K562 (cell line): ENCODE results near the gene ADCY1. TPM values are rescaled to one million over a fixed set of nuclear protein-coding genes. Genes with fewer than 3 reads are reported as not detected.

Experiments used
- ATAC-seq: fragments of 200-7000 bp; cut with Tn5 transposase; 3 replicates; pipeline ENCODE4 v1.9.1; 2020; ENCODE audit warnings: moderate library complexity
- BruUV-seq: library from RNA; stranded (reverse); fragments of 400-500 nt; replicated peaks from 2 replicates; lab custom pipeline; 2021; lab: Mats Ljungman, UMichigan
- CTCF ChIA-PET: fragments of 300-600 bp; formaldehyde crosslinking; extraction: SDS; loops from one replicate; lab custom pipeline; 2021; ENCODE audit warnings: low intra/inter-chr PET ratio; lab: Yijun Ruan, JAX
- POLR2A ChIA-PET: fragments of 300-600, 350-650 bp; sonication (Branson Sonifier 250); formaldehyde crosslinking; extraction: SDS; loops from one replicate; lab custom pipeline; 2021; ENCODE audit warnings: antibody characterized with exemption, inconsistent platforms; lab: Yijun Ruan, JAX
- DNase-seq, 4 experiments: peaks; one replicate each; pipeline versions ENCODE4 v3.0.0 to v3.0.0-alpha.2; 2011 to 2018; ENCODE audit warnings: low spot score in 3 of 4, mixed read lengths in 3 of 4; ENCODE audit errors: extremely low read depth in 1 of 4
- FAIRE-seq: peaks from 2 replicates; lab custom pipeline; 2011; peaks lifted over from hg19 to GRCh38; lab: Jason Lieb, UNC
- H2AFZ ChIP-seq: 2 replicates; pipeline ENCODE4 v1.6.0; 2011; ENCODE audit warnings: low read depth, low read length, control low read depth, inconsistent platforms
- H3K27ac ChIP-seq: fragments of 200-600 bp; 3 replicates; pipeline ENCODE4 v1.8.0; 2011; ENCODE audit warnings: low read depth, mild to moderate bottlenecking, control low read depth, inconsistent platforms, low read length, moderate library complexity, mixed read lengths; ENCODE audit errors: extremely low read depth
- H3K27me3 ChIP-seq, 2 experiments: fragments of 300-600 bp in 1 of 2; 2 replicates in 1 of 2; 3 replicates in 1 of 2; pipeline versions ENCODE4 v1.6.0 to v1.8.0; 2011; ENCODE audit warnings: inconsistent platforms in 2 of 2, low read length in 2 of 2, mild to moderate bottlenecking in 1 of 2, mixed read lengths in 1 of 2, moderate library complexity in 1 of 2; ENCODE audit not compliant: control insufficient read depth in 2 of 2, insufficient read depth in 2 of 2
- H3K36me3 ChIP-seq: fragments of 300-600 bp; 3 replicates; pipeline ENCODE4 v1.8.0; 2011; ENCODE audit warnings: mild to moderate bottlenecking, low read length, inconsistent platforms; ENCODE audit not compliant: control insufficient read depth, insufficient read depth
- H3K4me1 ChIP-seq, 2 experiments: fragments of 200-600 bp in 1 of 2; replicated peaks in 1 of 2; 2 replicates in 1 of 2; 3 replicates in 1 of 2; pipeline versions ENCODE4 v1.5.1 to v1.8.0; 2011; ENCODE audit warnings: inconsistent platforms in 2 of 2, low read length in 2 of 2, mild to moderate bottlenecking in 1 of 2, mixed read lengths in 1 of 2, moderate library complexity in 1 of 2; ENCODE audit not compliant: control insufficient read depth in 2 of 2, insufficient read depth in 2 of 2
- H3K4me2 ChIP-seq: 2 replicates; pipeline ENCODE4 v1.6.1; 2011; ENCODE audit warnings: low read length, control low read depth, inconsistent platforms, mixed read lengths; ENCODE audit not compliant: insufficient read depth
- H3K4me3 ChIP-seq: fragments of 200-600 bp; sonication (generic), shearing (Covaris generic); 2 replicates; pipeline ENCODE4 v1.5.1; 2016; ENCODE audit warnings: control low read depth, inconsistent platforms
- H3K79me2 ChIP-seq: fragments of 200-600 bp; 3 replicates; pipeline ENCODE4 v1.8.0; 2011; ENCODE audit warnings: low read length, inconsistent platforms; ENCODE audit not compliant: control insufficient read depth, insufficient read depth
- H3K9ac ChIP-seq, 2 experiments: 2 replicates each; pipeline versions ENCODE4 v1.6.0 to v1.6.1; 2011; ENCODE audit warnings: low read depth in 2 of 2, low read length in 2 of 2, control low read depth in 1 of 2, inconsistent platforms in 1 of 2, mild to moderate bottlenecking in 1 of 2, mixed read lengths in 1 of 2; ENCODE audit not compliant: insufficient read depth in 1 of 2
- H3K9me1 ChIP-seq: one replicate; pipeline ENCODE4 v1.6.0; 2011; ENCODE audit warnings: inconsistent platforms, mild to moderate bottlenecking, low read length, moderate library complexity; ENCODE audit not compliant: control insufficient read depth, insufficient read depth
- H3K9me3 ChIP-seq: replicated peaks from 2 replicates; pipeline ENCODE4 v1.5.1; 2011; ENCODE audit warnings: low read depth, low read length, inconsistent platforms; ENCODE audit not compliant: control insufficient read depth, insufficient read depth
- H4K20me1 ChIP-seq: replicated peaks from 2 replicates; pipeline ENCODE4 v1.6.1; 2011; ENCODE audit warnings: low read length, inconsistent platforms, mixed read lengths; ENCODE audit not compliant: control insufficient read depth, insufficient read depth
- ASH1L ChIP-seq: fragments of 450-650 bp; IDR thresholded peaks from 2 replicates; pipeline ENCODE4 v1.6.1; 2018; ENCODE audit warnings: borderline replicate concordance, mild to moderate bottlenecking, low read depth; ENCODE audit not compliant: partially characterized antibody
- FIP1L1 ChIP-seq: fragments of 200-400 bp; formaldehyde crosslinking; IDR thresholded peaks from 2 replicates; pipeline ENCODE4 v1.6.1; 2018; ENCODE audit warnings: mild to moderate bottlenecking, low read depth, low read length; ENCODE audit not compliant: poor library complexity, severe bottlenecking
- NFATC3 ChIP-seq: fragments of 450-650 bp; IDR thresholded peaks from 2 replicates; pipeline ENCODE4 v1.6.1; 2017; ENCODE audit warnings: mild to moderate bottlenecking
- RFX1 ChIP-seq: fragments of 450-650 bp; IDR thresholded peaks from 2 replicates; pipeline ENCODE4 v1.6.1; 2016; ENCODE audit warnings: mild to moderate bottlenecking, moderate library complexity
- USF2 ChIP-seq: sonication (generic); formaldehyde crosslinking; IDR thresholded peaks from 2 replicates; pipeline ENCODE4 v1.5.0; 2020; ENCODE audit warnings: missing genetic modification reagents
- ZNF311 ChIP-seq: fragments of 250-450 bp; sonication (Bioruptor Pico); IDR thresholded peaks from 2 replicates; pipeline ENCODE4 v1.4.0; 2020; ENCODE audit warnings: mild to moderate bottlenecking, moderate library complexity
- WGBS: fragments of 100-300 bp; shearing (Covaris generic); methylation state at CpG from one replicate; pipeline ENCODE4 v1.1.6; 2016; ENCODE audit warnings: low coverage, mixed read lengths; ENCODE audit not compliant: insufficient coverage; ENCODE audit errors: missing lambda C conversion rate; 5-methylcytosine and 5-hydroxymethylcytosine counted together
- in situ Hi-C: fragments of 300-500 bp; cut with MboI; formaldehyde crosslinking; loops from 4 replicates; pipeline ENCODE4 v1.15.0; 2018; ENCODE audit warnings: inconsistent platforms, mixed read lengths
- intact Hi-C: fragments of 100-400 bp; cut with micrococcal nuclease; formaldehyde crosslinking; loops from 2 replicates; pipeline ENCODE4 v1.14.2; 2022
- polyA plus RNA-seq, 8 experiments: library from polyadenylated mRNA; depleted of rRNA in 4 of 8; stranded (reverse) in 5 of 8; unstranded in 3 of 8; fragments of >200 nt; fragmentation: Nextera tagmentation in 2 of 8; fragmentation: Illumina TruSeq in 1 of 8; extraction: Ambion mirVana in 2 of 8; extraction: Trizol in 1 of 8; gene quantifications; 2 replicates each; pipeline versions ENCODE4 v1.2.1 to v1.2.3, GENCODE V29; 2011 to 2014; ENCODE audit warnings: inconsistent platforms in 1 of 8, missing spikeins in 1 of 8
- total RNA-seq, 7 experiments: library from RNA; depleted of rRNA in 6 of 7; stranded (reverse); fragments of >200 nt in 6 of 7; fragmentation: Illumina TruSeq in 2 of 7; extraction: Trizol in 2 of 7; gene quantifications; 2 replicates each; pipeline versions ENCODE4 v1.2.1 to v1.2.3, GENCODE V29; 2011 to 2021; ENCODE audit warnings: low replicate concordance in 1 of 7

The ADCY1 gene
- total and polyA plus RNA-seq, 9 of the 15 experiments (the other 6 are each of a cell fraction or from before 2014, with no cell fraction given), result under 0.01 to 0.18 (median 0.10) TPM; not detected in 4

DNA sequence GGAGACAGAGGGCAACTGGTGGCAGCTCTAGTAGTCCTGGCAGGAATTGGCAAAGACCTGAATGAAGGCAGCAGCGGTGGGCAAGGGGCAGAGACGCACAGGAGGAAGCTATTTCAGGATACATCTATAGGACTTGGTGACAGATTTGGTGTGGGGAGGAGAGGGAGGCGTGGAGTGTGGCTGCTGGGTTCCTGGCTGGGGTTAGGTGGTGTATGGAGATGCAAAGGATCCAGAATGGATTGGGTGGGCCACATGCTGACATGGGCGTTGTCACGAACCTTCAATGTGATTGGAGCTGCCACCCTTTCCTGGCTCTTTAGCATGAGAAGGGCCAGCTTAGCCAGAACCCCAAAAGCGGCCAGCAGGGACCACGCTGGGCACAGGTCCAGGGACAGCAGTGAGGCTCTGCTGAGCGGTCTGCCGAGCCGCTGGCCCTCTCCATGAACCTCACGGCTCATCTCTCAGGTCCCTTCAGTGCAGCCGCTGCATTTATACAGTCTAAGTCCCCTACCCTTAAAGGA, 10.2 kb upstream of the ADCY1 start:
- CTCF ChIA-PET, result no interaction called here
- H3K79me2 ChIP-seq, result no peaks in the 10 kb centered on the region
- POLR2A ChIA-PET, result interaction anchor here (0.7 kb wide), 1 partner anchor 63 kb away, joined by 3 read pairs; no protein-coding TSS in a partner anchor
- no peak for TF ChIP-seq RFX1
- TF ChIP-seq ZNF311 (CRISPR knock-in tag), result no peak
- TF ChIP-seq NFATC3, result no peak
- no peak for TF ChIP-seq ASH1L
- TF ChIP-seq FIP1L1, result no peak
- no peak for TF ChIP-seq USF2 (CRISPR knock-in tag)
- 0% methylated on average over 12 of the region's 12 CpGs for WGBS
- no peaks in the 10 kb centered on the region for H3K9me3 ChIP-seq
- intact Hi-C loops (no loop called here), in situ Hi-C loops (no loop called here)
- 0 out of 2 replicates have a peak, but pooled peaks cover 3% of the 10 kb centered on the region for H4K20me1 ChIP-seq
- no peak overlapping the region for H3K27ac ChIP-seq
- no peaks in the 10 kb centered on the region for H3K9me1 ChIP-seq
- peaks cover 0 to 2% of the 10 kb centered on the region in 2 experiments; a peak in 1 of 5 replicates for H3K4me1 ChIP-seq
- no peak for FAIRE-seq
- peaks cover 0 to 13% of the 10 kb centered on the region in 2 experiments; a peak in 4 of 5 replicates for H3K27me3 ChIP-seq
- BruUV-seq, result no TSS peak
- H3K36me3 ChIP-seq, result no peaks in the 10 kb centered on the region
- no peak overlapping the region for H2AFZ ChIP-seq
- H3K4me2 ChIP-seq, result no peak overlapping the region
- H3K9ac ChIP-seq, result no peak overlapping the region
- DNase-seq, result no peak
- ATAC-seq, result no peak
- H3K4me3 ChIP-seq, result no peak overlapping the region
